ENCODE measurements around the gene VWC2L. TPM values are rescaled to one million over a fixed set of nuclear protein-coding genes. Genes with fewer than 3 reads are reported as not detected.

The VWC2L gene
- total RNA-seq, 4 donors from 2014 or later, result not detected

GRCh38 chr2:214529514-214529913, 118.7 kb downstream of the VWC2L start:
- in situ Hi-C loops (cut with MboI; ENCODE audit: low sequenced_read_pairs in 4 of 4) (no loop called here), intact Hi-C loops (cut with DNase I; ENCODE audit: low total_unique reads) (no loop called here)
- Histone ChIP-seq H3K4me3 (no peak overlapping the region), H3K27ac (no peak overlapping the region), H3K9me3 (no peaks in the 10 kb centered on the region), H3K4me1 (no peaks in the 10 kb centered on the region), H3K36me3 (no peaks in the 10 kb centered on the region), H3K27me3 (no peaks in the 10 kb centered on the region)
- TF ChIP-seq CTCF (IDR thresholded peaks at IDR 0.05 in 4 of 5, conservative IDR thresholded peaks at IDR 0.05 in 1 of 5), result no peak
- TF ChIP-seq POLR2A (IDR thresholded peaks at IDR 0.05), result no peak
- no peak for ATAC-seq
- DNase-seq, result no peak

GRCh38 chr2:214533541-214533940, 122.7 kb downstream of the VWC2L start:
- intact Hi-C loops (cut with DNase I; ENCODE audit: low total_unique reads), result no loop called here
- no peaks in the 10 kb centered on the region for H3K36me3 ChIP-seq

GRCh38 chr2:214536625-214537024, 125.8 kb downstream of the VWC2L start:
- DNase-seq (no peak), ATAC-seq (no peak)
- in situ Hi-C loops (cut with MboI; ENCODE audit: low sequenced_read_pairs in 4 of 4), result no loop called here
- Histone ChIP-seq H3K4me3 (no peak overlapping the region), H3K27me3 (no peaks in the 10 kb centered on the region), H3K36me3 (no peaks in the 10 kb centered on the region), H3K4me1 (no peaks in the 10 kb centered on the region), H3K27ac (no peak overlapping the region), H3K9me3 (no peaks in the 10 kb centered on the region)
- intact Hi-C loops (cut with DNase I; ENCODE audit: low total_unique reads), result no loop called here
- TF ChIP-seq CTCF (IDR thresholded peaks at IDR 0.05 in 4 of 5, conservative IDR thresholded peaks at IDR 0.05 in 1 of 5) (no peak), POLR2A (IDR thresholded peaks at IDR 0.05) (no peak)

More at GRCh38 chr2:214533541-214533940, 122.7 kb downstream of the VWC2L start:
- Histone ChIP-seq H3K27me3 (no peaks in the 10 kb centered on the region), H3K9me3 (no peaks in the 10 kb centered on the region), H3K4me3 (no peak overlapping the region), H3K4me1 (no peaks in the 10 kb centered on the region), H3K27ac (no peak overlapping the region)
- DNase-seq (no peak), ATAC-seq (no peak)
- no peak for TF ChIP-seq CTCF (IDR thresholded peaks at IDR 0.05 in 4 of 5, conservative IDR thresholded peaks at IDR 0.05 in 1 of 5)
- TF ChIP-seq POLR2A (IDR thresholded peaks at IDR 0.05), result no peak
- in situ Hi-C loops (cut with MboI; ENCODE audit: low sequenced_read_pairs in 4 of 4), result no loop called here

- DNase-seq, result no peak
- in situ Hi-C loops (cut with MboI; ENCODE audit: low sequenced_read_pairs in 4 of 4) (no loop called here), intact Hi-C loops (cut with DNase I; ENCODE audit: low total_unique reads) (no loop called here)
Measured at GRCh38 chr2:214537929-214538328, 127.1 kb downstream of the VWC2L start.

More at GRCh38 chr2:214537929-214538328, 127.1 kb downstream of the VWC2L start:
- no peak for ATAC-seq
- H3K9me3 ChIP-seq, result no peaks in the 10 kb centered on the region
- H3K36me3 ChIP-seq, result no peaks in the 10 kb centered on the region
- no peak overlapping the region for H3K4me3 ChIP-seq
- TF ChIP-seq CTCF (IDR thresholded peaks at IDR 0.05 in 4 of 5, conservative IDR thresholded peaks at IDR 0.05 in 1 of 5) (no peak), POLR2A (IDR thresholded peaks at IDR 0.05) (no peak)
- H3K27me3 ChIP-seq, result no peaks in the 10 kb centered on the region
- H3K27ac ChIP-seq, result no peak overlapping the region
- H3K4me1 ChIP-seq, result no peaks in the 10 kb centered on the region
